Activated T-helper 2 cell treated with anti-CD3 and anti-CD28 coated beads, Interferon-gamma antibody, Interleukin-2, Interleukin-4, amounts not matched to agents 10 μg/mL and 5 μg/mL and 100 μg/mL, durations not matched to agents 14 hours and 24 hours and 36 hours (primary cell): ENCODE measurements around the gene IKZF4. TPM values are rescaled to one million over a fixed set of nuclear protein-coding genes. Genes with fewer than 3 reads are reported as not detected.
"Not testable (repeated sequence)": the region's sequence is repeated elsewhere in the genome, so short reads cannot be mapped to it uniquely, and the experiment has no call there.

Source experiments
- DNase-seq: peaks from one replicate; pipeline ENCODE4 v3.0.0; 2021; ENCODE audit warnings: low spot score
- H3K27ac Mint-ChIP-seq: one replicate; pipeline ENCODE4 v1.8.0; 2021; ENCODE audit warnings: mixed read lengths
- H3K27me3 Mint-ChIP-seq: one replicate; pipeline ENCODE4 v1.8.0; 2021; ENCODE audit warnings: low read depth, mixed read lengths
- H3K36me3 Mint-ChIP-seq: one replicate; pipeline ENCODE4 v1.8.0; 2021; ENCODE audit warnings: low read depth, mixed read lengths
- H3K4me1 Mint-ChIP-seq: one replicate; pipeline ENCODE4 v1.8.0; 2021; ENCODE audit warnings: low read depth, mixed read lengths
- H3K4me3 Mint-ChIP-seq: one replicate; pipeline ENCODE4 v1.8.0; 2021; ENCODE audit warnings: low read depth, mild to moderate bottlenecking, moderate library complexity, mixed read lengths
- H3K9me3 Mint-ChIP-seq: one replicate; pipeline ENCODE4 v1.8.0; 2021; ENCODE audit warnings: mixed read lengths
- intact Hi-C: fragments of 100-400 bp; cut with micrococcal nuclease; formaldehyde crosslinking; loops from one replicate; pipeline ENCODE4 v1.15.1; 2023
- total RNA-seq: library from RNA; stranded (reverse); gene quantifications from 2 replicates; pipeline ENCODE4 v1.2.3, GENCODE V29; 2022

The IKZF4 gene
- total RNA-seq, 1 donor from 2014 or later = 35.5 TPM

- H3K27me3 Mint-ChIP-seq, H3K4me3 Mint-ChIP-seq, intact Hi-C loops, H3K4me1 Mint-ChIP-seq, H3K27ac Mint-ChIP-seq, H3K9me3 Mint-ChIP-seq, DNase-seq, H3K36me3 Mint-ChIP-seq: not testable (repeated sequence)
These were observed 39.1 kb downstream of the IKZF4 start for GRCh38 chr12:56059964-56060363.

- no peaks in the 10 kb centered on the region for H3K9me3 Mint-ChIP-seq
- H3K27me3 Mint-ChIP-seq = peaks cover 5% of the 10 kb centered on the region
- H3K4me3 Mint-ChIP-seq = no peak overlapping the region
- H3K27ac Mint-ChIP-seq = no peak overlapping the region
- DNase-seq = no peak
- H3K4me1 Mint-ChIP-seq = peaks cover 2% of the 10 kb centered on the region
- H3K36me3 Mint-ChIP-seq = no peaks in the 10 kb centered on the region
- intact Hi-C loops = no loop called here
These were observed 41.1 kb downstream of the IKZF4 start for GRCh38 chr12:56061982-56062381.

GRCh38 chr12:56062996-56063395 lies 42.2 kb downstream of the IKZF4 start:
- intact Hi-C loops = no loop called here
- H3K27me3 Mint-ChIP-seq = peaks cover 5% of the 10 kb centered on the region
- H3K4me3 Mint-ChIP-seq = no peak overlapping the region
- no peak for DNase-seq
- H3K27ac Mint-ChIP-seq = no peak overlapping the region
- H3K36me3 Mint-ChIP-seq = no peaks in the 10 kb centered on the region
- H3K9me3 Mint-ChIP-seq = no peaks in the 10 kb centered on the region
- peaks cover 2% of the 10 kb centered on the region for H3K4me1 Mint-ChIP-seq

GRCh38 chr12:56071648-56072047 lies 50.8 kb downstream of the IKZF4 start:
- H3K27me3 Mint-ChIP-seq = peaks cover 2% of the 10 kb centered on the region
- no peaks in the 10 kb centered on the region for H3K36me3 Mint-ChIP-seq
- no peak overlapping the region for H3K27ac Mint-ChIP-seq
- peaks cover 7% of the 10 kb centered on the region for H3K4me1 Mint-ChIP-seq
- no peak for DNase-seq
- intact Hi-C loops = no loop called here
- no peak overlapping the region for H3K4me3 Mint-ChIP-seq
- H3K9me3 Mint-ChIP-seq = no peaks in the 10 kb centered on the region

GRCh38 chr12:56074396-56074795 lies 53.6 kb downstream of the IKZF4 start:
- no peaks in the 10 kb centered on the region for H3K36me3 Mint-ChIP-seq
- H3K4me3 Mint-ChIP-seq = no peak overlapping the region
- intact Hi-C loops = no loop called here
- peaks cover 6% of the 10 kb centered on the region for H3K27me3 Mint-ChIP-seq
- H3K9me3 Mint-ChIP-seq = no peaks in the 10 kb centered on the region
- H3K27ac Mint-ChIP-seq = no peak overlapping the region
- no peak for DNase-seq
- peaks cover 7% of the 10 kb centered on the region for H3K4me1 Mint-ChIP-seq

- not testable (repeated sequence) for DNase-seq, H3K4me3 Mint-ChIP-seq, H3K36me3 Mint-ChIP-seq, H3K4me1 Mint-ChIP-seq, H3K27ac Mint-ChIP-seq, H3K9me3 Mint-ChIP-seq
- intact Hi-C loops = loop anchor here (2.0 kb wide), 1 partner anchor 31 kb away; no protein-coding TSS in a partner anchor
- H3K27me3 Mint-ChIP-seq = peaks cover 24% of the 10 kb centered on the region
These were observed 57.1 kb downstream of the IKZF4 start for GRCh38 chr12:56077966-56078365.

- Mint-ChIP-seq H3K27ac (no peak overlapping the region), H3K4me3 (peak overlapping the region; percentile 68), H3K4me1 (peaks cover 2% of the 10 kb centered on the region), H3K36me3 (no peaks in the 10 kb centered on the region), H3K9me3 (no peaks in the 10 kb centered on the region), H3K27me3 (peaks cover 25% of the 10 kb centered on the region)
- intact Hi-C loops = loop anchor here (2.0 kb wide), 1 partner anchor 32 kb away; no protein-coding TSS in a partner anchor
- no peak for DNase-seq
These were observed 57.6 kb downstream of the IKZF4 start for GRCh38 chr12:56078427-56078826.

GRCh38 chr12:56078931-56079722 lies 58.3 kb downstream of the IKZF4 start:
- no peaks in the 10 kb centered on the region for H3K36me3 Mint-ChIP-seq
- no peak overlapping the region for H3K27ac Mint-ChIP-seq
- H3K4me1 Mint-ChIP-seq = peaks cover 2% of the 10 kb centered on the region
- H3K4me3 Mint-ChIP-seq = peak overlapping the region; percentile 68
- intact Hi-C loops = loop anchor here (1.0 to 2.0 kb wide), 2 partner anchors 25 to 32 kb away; partner anchors contain the start of gene PA2G4
- peak; percentile 37 for DNase-seq
- peaks cover 31% of the 10 kb centered on the region for H3K27me3 Mint-ChIP-seq
- H3K9me3 Mint-ChIP-seq = no peaks in the 10 kb centered on the region

- Mint-ChIP-seq H3K27ac (no peak within 1 kb of the TSS), H3K4me3 (peak within 1 kb of the TSS; percentile 68)
These were observed 59.1 kb downstream of the IKZF4 start, which contains the start of gene ERBB3 for GRCh38 chr12:56079723-56080555. TSS of gene ERBB3 (plus strand) at chr12:56080165. CDS start at chr12:56080301, 136 bp downstream.

GRCh38 chr12:56080556-56081138 lies 59.8 kb downstream of the IKZF4 start:
- intact Hi-C loops = no loop called here
- Mint-ChIP-seq H3K4me3 (peak overlapping the region; percentile 68), H3K27me3 (peaks cover 34% of the 10 kb centered on the region), H3K27ac (no peak overlapping the region), H3K4me1 (peaks cover 4% of the 10 kb centered on the region), H3K36me3 (no peaks in the 10 kb centered on the region), H3K9me3 (no peaks in the 10 kb centered on the region)
- no peak for DNase-seq

More at GRCh38 chr12:56079723-56080555, 59.1 kb downstream of the IKZF4 start, which contains the start of gene ERBB3:
- Mint-ChIP-seq H3K4me1 (peaks cover 2% of the 10 kb centered on the region), H3K27me3 (peaks cover 32% of the 10 kb centered on the region), H3K36me3 (no peaks in the 10 kb centered on the region), H3K9me3 (no peaks in the 10 kb centered on the region)
- DNase-seq = peak; percentile 55
- intact Hi-C loops = loop anchor here (1.0 to 2.0 kb wide), 2 partner anchors 24 to 33 kb away; partner anchors contain the start of gene PA2G4

GRCh38 chr12:56081393-56082347 lies 60.8 kb downstream of the IKZF4 start:
- Mint-ChIP-seq H3K4me3 (peak overlapping the region; percentile 68), H3K27ac (no peak overlapping the region), H3K27me3 (peaks cover 34% of the 10 kb centered on the region), H3K36me3 (no peaks in the 10 kb centered on the region), H3K4me1 (peaks cover 4% of the 10 kb centered on the region), H3K9me3 (no peaks in the 10 kb centered on the region)
- intact Hi-C loops = no loop called here
- no peak for DNase-seq

GRCh38 chr12:56082382-56082781 lies 61.5 kb downstream of the IKZF4 start:
- DNase-seq = no peak
- H3K4me1 Mint-ChIP-seq = peaks cover 4% of the 10 kb centered on the region
- no peaks in the 10 kb centered on the region for H3K36me3 Mint-ChIP-seq
- H3K27ac Mint-ChIP-seq = no peak overlapping the region
- peaks cover 34% of the 10 kb centered on the region for H3K27me3 Mint-ChIP-seq
- no peak overlapping the region for H3K4me3 Mint-ChIP-seq
- H3K9me3 Mint-ChIP-seq = no peaks in the 10 kb centered on the region
- intact Hi-C loops = no loop called here
